GM12878 (cell line): Measurements from ENCODE around the gene PDE1C.

ENCODE experiments used
- CBFB ChIP-seq: IDR thresholded peaks from 2 replicates; pipeline ENCODE4 v1.6.1; 2016; ENCODE audit warnings: antibody characterized with exemption, low read depth
- EZH2 ChIP-seq: IDR thresholded peaks from 2 replicates; pipeline ENCODE4 v1.6.1; 2012; ENCODE audit warnings: low read depth, mild to moderate bottlenecking, control low read depth, inconsistent platforms, low read length, borderline replicate concordance; ENCODE audit not compliant: control insufficient read depth
- FOXM1 ChIP-seq: IDR thresholded peaks from 2 replicates; pipeline ENCODE4 v1.6.1; 2012; ENCODE audit warnings: low read depth, mild to moderate bottlenecking, inconsistent platforms, low read length, moderate library complexity
- GABPA ChIP-seq: IDR thresholded peaks from 2 replicates; pipeline ENCODE4 v1.6.1; 2014; ENCODE audit warnings: antibody characterized with exemption, low read depth, mild to moderate bottlenecking, inconsistent platforms
- JUNB ChIP-seq: IDR thresholded peaks from 2 replicates; pipeline ENCODE4 v1.6.1; 2016; ENCODE audit warnings: antibody characterized with exemption, mild to moderate bottlenecking
- POLR2A ChIP-seq: IDR thresholded peaks from 2 replicates; pipeline ENCODE4 v1.6.1; 2011; ENCODE audit warnings: low read depth, mild to moderate bottlenecking, low read length
- RFX5 ChIP-seq: IDR thresholded peaks from 2 replicates; pipeline ENCODE4 v1.6.1; 2011; ENCODE audit warnings: low read depth, low read length, improper control_type of control experiment
- SPI1 ChIP-seq: IDR thresholded peaks from 2 replicates; pipeline ENCODE4 v1.6.1; 2011; ENCODE audit warnings: low read depth, mild to moderate bottlenecking, low read length, moderate library complexity, borderline replicate concordance; ENCODE audit not compliant: insufficient read depth
- TF ChIP-seq, protein P1 (sequence below): IDR thresholded peaks from 2 replicates; pipeline ENCODE4 v1.6.1; 2012; ENCODE audit warnings: mild to moderate bottlenecking, low read depth, low read length

DNA sequence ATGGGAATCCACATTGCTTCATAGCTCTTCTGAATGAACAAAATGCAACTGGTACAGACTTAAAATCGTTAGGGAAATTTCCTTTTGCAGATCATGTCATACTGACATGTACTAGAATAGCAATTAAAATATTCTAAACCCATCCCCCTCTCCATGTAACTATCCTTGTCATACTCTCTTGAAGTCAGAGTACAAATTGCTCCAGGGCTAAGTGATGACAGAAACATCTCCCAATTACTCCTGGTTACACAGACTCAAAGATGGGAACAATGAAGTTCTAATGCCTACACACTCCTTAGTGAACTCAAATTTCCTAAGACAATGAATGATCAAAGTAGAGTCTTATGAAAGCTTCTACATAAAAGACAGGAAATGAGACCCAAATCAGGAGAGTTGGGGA lies 87.2 kb downstream of the PDE1C start:
- TF ChIP-seq SPI1 (no peak), RFX5 (no peak), EZH2 (no peak), JUNB (no peak), POLR2A (no peak), CBFB (no peak), FOXM1 (no peak), GABPA (no peak)
- TF ChIP-seq, protein P1, sequence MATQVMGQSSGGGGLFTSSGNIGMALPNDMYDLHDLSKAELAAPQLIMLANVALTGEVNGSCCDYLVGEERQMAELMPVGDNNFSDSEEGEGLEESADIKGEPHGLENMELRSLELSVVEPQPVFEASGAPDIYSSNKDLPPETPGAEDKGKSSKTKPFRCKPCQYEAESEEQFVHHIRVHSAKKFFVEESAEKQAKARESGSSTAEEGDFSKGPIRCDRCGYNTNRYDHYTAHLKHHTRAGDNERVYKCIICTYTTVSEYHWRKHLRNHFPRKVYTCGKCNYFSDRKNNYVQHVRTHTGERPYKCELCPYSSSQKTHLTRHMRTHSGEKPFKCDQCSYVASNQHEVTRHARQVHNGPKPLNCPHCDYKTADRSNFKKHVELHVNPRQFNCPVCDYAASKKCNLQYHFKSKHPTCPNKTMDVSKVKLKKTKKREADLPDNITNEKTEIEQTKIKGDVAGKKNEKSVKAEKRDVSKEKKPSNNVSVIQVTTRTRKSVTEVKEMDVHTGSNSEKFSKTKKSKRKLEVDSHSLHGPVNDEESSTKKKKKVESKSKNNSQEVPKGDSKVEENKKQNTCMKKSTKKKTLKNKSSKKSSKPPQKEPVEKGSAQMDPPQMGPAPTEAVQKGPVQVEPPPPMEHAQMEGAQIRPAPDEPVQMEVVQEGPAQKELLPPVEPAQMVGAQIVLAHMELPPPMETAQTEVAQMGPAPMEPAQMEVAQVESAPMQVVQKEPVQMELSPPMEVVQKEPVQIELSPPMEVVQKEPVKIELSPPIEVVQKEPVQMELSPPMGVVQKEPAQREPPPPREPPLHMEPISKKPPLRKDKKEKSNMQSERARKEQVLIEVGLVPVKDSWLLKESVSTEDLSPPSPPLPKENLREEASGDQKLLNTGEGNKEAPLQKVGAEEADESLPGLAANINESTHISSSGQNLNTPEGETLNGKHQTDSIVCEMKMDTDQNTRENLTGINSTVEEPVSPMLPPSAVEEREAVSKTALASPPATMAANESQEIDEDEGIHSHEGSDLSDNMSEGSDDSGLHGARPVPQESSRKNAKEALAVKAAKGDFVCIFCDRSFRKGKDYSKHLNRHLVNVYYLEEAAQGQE: no peak
